SK-N-SH treated with all-trans-retinoic acid at 6 μM for 48 hours (cell line): Measurements from ENCODE around the gene ADORA1.
A peak's percentile ranks its signal among the peaks of the same experiment; 100 is the strongest.

Experiments
- ATAC-seq: fragments of 200-7000 bp; cut with Tn5 transposase; 3 replicates; pipeline ENCODE4 v1.9.1; 2020; ENCODE audit warnings: mild to moderate bottlenecking, moderate library complexity
- ARNTL ChIP-seq: fragments of 450-650 bp; formaldehyde crosslinking; IDR thresholded peaks from 2 replicates; pipeline ENCODE4 v1.5.0; 2020; ENCODE audit warnings: low read depth, mild to moderate bottlenecking, moderate library complexity, borderline replicate concordance
- BACH2 ChIP-seq: fragments of 250-450 bp; sonication (Bioruptor Pico); IDR thresholded peaks from 2 replicates; pipeline ENCODE4 v1.9.0; 2021; ENCODE audit warnings: mild to moderate bottlenecking, borderline replicate concordance
- CSDC2 ChIP-seq: fragments of 250-450 bp; sonication (Bioruptor Pico); IDR thresholded peaks from 2 replicates; pipeline ENCODE4 v1.5.0; 2020; ENCODE audit warnings: mild to moderate bottlenecking, moderate library complexity
- ESRRG ChIP-seq: fragments of 250-450 bp; sonication (Bioruptor Pico); IDR thresholded peaks from 2 replicates; pipeline ENCODE4 v1.6.1; 2021; ENCODE audit warnings: mild to moderate bottlenecking
- GLIS3 ChIP-seq: fragments of 250-450 bp; sonication (Bioruptor Pico); IDR thresholded peaks from 2 replicates; pipeline ENCODE4 v1.5.0; 2020; ENCODE audit warnings: mild to moderate bottlenecking, moderate library complexity
- ISL1 ChIP-seq: fragments of 250-450 bp; sonication (Bioruptor Pico); IDR thresholded peaks from 2 replicates; pipeline ENCODE4 v2.1.2; 2022; ENCODE audit warnings: mild to moderate bottlenecking, moderate library complexity
- OSR1 ChIP-seq: fragments of 250-450 bp; sonication (Bioruptor Pico); IDR thresholded peaks from 2 replicates; pipeline ENCODE4 v1.8.0; 2022; ENCODE audit warnings: moderate library complexity, mild to moderate bottlenecking, inconsistent platforms
- PATZ1 ChIP-seq: fragments of 250-450 bp; sonication (Bioruptor Pico); IDR thresholded peaks from 2 replicates; pipeline ENCODE4 v1.8.0; 2020; ENCODE audit warnings: mild to moderate bottlenecking, moderate library complexity, borderline replicate concordance
- RARB ChIP-seq: fragments of 250-450 bp; sonication (Bioruptor Pico); IDR thresholded peaks from 2 replicates; pipeline ENCODE4 v1.8.0; 2021; ENCODE audit warnings: mild to moderate bottlenecking, moderate library complexity
- SNAI2 ChIP-seq: fragments of 250-450 bp; sonication (Bioruptor Pico); IDR thresholded peaks from 2 replicates; pipeline ENCODE4 v1.5.0; 2020; ENCODE audit warnings: mild to moderate bottlenecking, moderate library complexity
- TCF4 ChIP-seq: fragments of 250-450 bp; sonication (Bioruptor Pico); IDR thresholded peaks from 2 replicates; pipeline ENCODE4 v1.8.0; 2021; ENCODE audit warnings: mild to moderate bottlenecking, moderate library complexity, borderline replicate concordance
- TOX ChIP-seq: fragments of 250-450 bp; sonication (Bioruptor Pico); IDR thresholded peaks from 2 replicates; pipeline ENCODE4 v1.8.0; 2021; ENCODE audit warnings: mild to moderate bottlenecking, moderate library complexity, borderline replicate concordance
- TSHZ2 ChIP-seq: fragments of 250-450 bp; sonication (Bioruptor Pico); IDR thresholded peaks from 2 replicates; pipeline ENCODE4 v1.5.0; 2020; ENCODE audit warnings: mild to moderate bottlenecking, moderate library complexity
- ZC3H10 ChIP-seq: fragments of 250-450 bp; sonication (Bioruptor Pico); IDR thresholded peaks from 2 replicates; pipeline ENCODE4 v1.5.1; 2021; ENCODE audit warnings: mild to moderate bottlenecking, moderate library complexity
- ZFP3 ChIP-seq: fragments of 250-450 bp; sonication (Bioruptor Pico); IDR thresholded peaks from 2 replicates; pipeline ENCODE4 v1.5.0; 2020; ENCODE audit warnings: mild to moderate bottlenecking, moderate library complexity
- ZFP30 ChIP-seq: fragments of 450-650 bp; formaldehyde crosslinking; IDR thresholded peaks from 2 replicates; pipeline ENCODE4 v1.5.0; 2022; ENCODE audit warnings: mild to moderate bottlenecking, moderate library complexity
- ZNF70 ChIP-seq: fragments of 450-650 bp; formaldehyde crosslinking; IDR thresholded peaks from 2 replicates; pipeline ENCODE4 v1.5.0; 2020; ENCODE audit warnings: mild to moderate bottlenecking, moderate library complexity
- TF ChIP-seq, protein P1 (sequence below): fragments of 250-450 bp; sonication (Bioruptor Pico); IDR thresholded peaks from 2 replicates; pipeline ENCODE4 v1.8.0; 2021; ENCODE audit warnings: low read depth, mild to moderate bottlenecking, moderate library complexity, borderline replicate concordance
- TF ChIP-seq, protein P2 (sequence below): fragments of 250-450 bp; sonication (Bioruptor Pico); IDR thresholded peaks from 2 replicates; pipeline ENCODE4 v1.5.1; 2020; ENCODE audit warnings: low read depth, mild to moderate bottlenecking, moderate library complexity

ADORA1 gene

GRCh38 chr1:203089001-203089650, 38.4 kb upstream of the ADORA1 start:
- TF ChIP-seq ZFP30 (CRISPR knock-in tag) = no peak
- TF ChIP-seq BACH2 (CRISPR knock-in tag) = no peak
- ATAC-seq = no peak

DNA sequence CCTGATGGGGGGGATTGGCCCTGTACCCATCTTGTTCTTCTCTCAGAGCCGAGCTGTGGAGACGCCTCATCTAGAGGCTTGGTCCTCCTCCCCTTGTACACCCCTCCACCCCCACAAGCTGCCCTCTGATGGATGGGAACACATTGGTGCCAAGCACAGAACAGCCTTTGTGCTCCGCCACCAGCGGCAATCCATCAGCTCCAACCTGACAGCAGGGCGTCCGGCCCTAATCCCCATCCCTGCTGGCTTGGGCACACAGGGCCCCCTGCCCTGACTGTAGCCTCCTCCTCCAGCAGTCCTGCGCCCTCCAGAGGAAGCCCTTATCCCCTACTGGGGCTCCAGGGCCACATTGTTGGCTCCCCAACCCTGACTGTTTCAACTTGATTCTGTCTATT, 37.9 kb upstream of the ADORA1 start:
- TF ChIP-seq SNAI2 (CRISPR knock-in tag) (no peak), PATZ1 (CRISPR knock-in tag) (no peak)
- no peak for ATAC-seq

DNA sequence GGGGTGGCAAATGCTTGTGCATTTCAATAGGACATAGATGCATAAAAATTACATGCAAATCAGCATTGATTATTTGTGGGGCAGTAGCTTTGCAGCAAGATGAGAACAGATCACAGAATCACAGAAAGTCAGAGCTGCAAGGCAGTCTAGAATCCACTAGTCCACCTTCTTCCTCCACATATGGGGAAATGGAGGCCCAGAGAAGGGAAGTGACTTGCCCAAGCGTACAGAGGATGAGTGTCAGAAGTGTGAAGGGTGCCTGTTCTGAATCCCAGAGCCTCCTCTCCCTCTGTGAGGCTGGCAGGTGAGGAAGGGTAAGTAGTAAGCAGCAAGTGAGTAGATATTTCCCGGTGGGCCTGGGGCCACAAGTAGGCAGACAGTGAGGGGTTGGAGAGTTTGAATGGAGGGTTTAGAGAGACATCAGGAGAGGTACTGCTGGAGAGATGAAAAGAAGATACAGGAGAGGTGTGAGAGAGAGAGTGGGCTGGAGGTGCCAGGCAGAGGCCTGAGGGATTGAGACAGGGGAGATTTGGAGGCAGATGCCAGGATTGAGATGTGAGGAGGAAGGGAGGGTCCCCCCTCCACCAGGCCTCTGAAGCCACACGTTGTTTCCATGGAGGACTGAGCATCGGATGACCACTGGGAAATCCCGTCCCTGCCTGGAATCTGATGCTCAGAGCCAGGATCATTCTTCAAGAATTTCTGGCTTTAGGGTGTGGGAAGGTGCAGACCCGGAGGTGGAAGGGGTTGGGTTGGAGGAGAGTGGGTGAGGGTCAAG, 36.9 kb upstream of the ADORA1 start:
- TF ChIP-seq ESRRG (CRISPR knock-in tag) (no peak), ZFP3 (CRISPR knock-in tag) (no peak), RARB (CRISPR knock-in tag) (no peak), GLIS3 (CRISPR knock-in tag) (no peak), ISL1 (CRISPR knock-in tag) (no peak), TCF4 (CRISPR knock-in tag) (no peak), ZNF70 (CRISPR knock-in tag) (no peak), TOX (CRISPR knock-in tag) (no peak), ZC3H10 (CRISPR knock-in tag) (no peak), ARNTL (CRISPR knock-in tag) (no peak), CSDC2 (CRISPR knock-in tag) (no peak)
- TF ChIP-seq, protein P1, sequence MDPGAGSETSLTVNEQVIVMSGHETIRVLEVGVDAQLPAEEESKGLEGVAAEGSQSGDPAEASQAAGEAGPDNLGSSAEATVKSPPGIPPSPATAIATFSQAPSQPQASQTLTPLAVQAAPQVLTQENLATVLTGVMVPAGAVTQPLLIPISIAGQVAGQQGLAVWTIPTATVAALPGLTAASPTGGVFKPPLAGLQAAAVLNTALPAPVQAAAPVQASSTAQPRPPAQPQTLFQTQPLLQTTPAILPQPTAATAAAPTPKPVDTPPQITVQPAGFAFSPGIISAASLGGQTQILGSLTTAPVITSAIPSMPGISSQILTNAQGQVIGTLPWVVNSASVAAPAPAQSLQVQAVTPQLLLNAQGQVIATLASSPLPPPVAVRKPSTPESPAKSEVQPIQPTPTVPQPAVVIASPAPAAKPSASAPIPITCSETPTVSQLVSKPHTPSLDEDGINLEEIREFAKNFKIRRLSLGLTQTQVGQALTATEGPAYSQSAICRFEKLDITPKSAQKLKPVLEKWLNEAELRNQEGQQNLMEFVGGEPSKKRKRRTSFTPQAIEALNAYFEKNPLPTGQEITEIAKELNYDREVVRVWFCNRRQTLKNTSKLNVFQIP (CRISPR knock-in tag) = no peak
- TF ChIP-seq, protein P2, sequence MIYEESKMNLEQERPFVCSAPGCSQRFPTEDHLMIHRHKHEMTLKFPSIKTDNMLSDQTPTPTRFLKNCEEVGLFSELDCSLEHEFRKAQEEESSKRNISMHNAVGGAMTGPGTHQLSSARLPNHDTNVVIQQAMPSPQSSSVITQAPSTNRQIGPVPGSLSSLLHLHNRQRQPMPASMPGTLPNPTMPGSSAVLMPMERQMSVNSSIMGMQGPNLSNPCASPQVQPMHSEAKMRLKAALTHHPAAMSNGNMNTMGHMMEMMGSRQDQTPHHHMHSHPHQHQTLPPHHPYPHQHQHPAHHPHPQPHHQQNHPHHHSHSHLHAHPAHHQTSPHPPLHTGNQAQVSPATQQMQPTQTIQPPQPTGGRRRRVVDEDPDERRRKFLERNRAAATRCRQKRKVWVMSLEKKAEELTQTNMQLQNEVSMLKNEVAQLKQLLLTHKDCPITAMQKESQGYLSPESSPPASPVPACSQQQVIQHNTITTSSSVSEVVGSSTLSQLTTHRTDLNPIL (CRISPR knock-in tag) = no peak
- ATAC-seq = peak; percentile 35

DNA sequence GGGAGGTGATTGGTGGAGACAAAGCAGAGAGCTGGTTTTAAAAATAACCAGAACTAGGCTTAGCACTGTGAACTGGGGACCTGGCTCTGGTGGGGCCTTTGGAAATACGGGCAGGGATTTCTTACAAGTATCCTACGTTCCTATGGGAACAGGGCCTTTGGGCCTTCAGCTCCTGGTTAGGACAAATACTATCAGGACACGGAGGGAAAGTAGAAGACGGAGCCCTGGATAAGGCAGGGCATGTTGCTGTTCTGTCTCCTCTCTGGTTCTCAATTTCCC, 36.4 kb upstream of the ADORA1 start:
- ATAC-seq = no peak
- no peak for TF ChIP-seq PATZ1 (CRISPR knock-in tag)
- no peak for TF ChIP-seq GLIS3 (CRISPR knock-in tag)
- no peak for TF ChIP-seq RARB (CRISPR knock-in tag)
- TF ChIP-seq TSHZ2 (CRISPR knock-in tag) = no peak
- no peak for TF ChIP-seq ARNTL (CRISPR knock-in tag)
- no peak for TF ChIP-seq TOX (CRISPR knock-in tag)
- no peak for TF ChIP-seq OSR1 (CRISPR knock-in tag)
- TF ChIP-seq, protein P2 (CRISPR knock-in tag) = no peak
